PC-3 (cell line): ENCODE results near the gene C2orf78. TPM values are rescaled to one million over a fixed set of nuclear protein-coding genes. Genes with fewer than 3 reads are reported as not detected.
"Not testable (repeated sequence)": the region's sequence is repeated elsewhere in the genome, so short reads cannot be mapped to it uniquely, and the experiment has no call there.

Source experiments
- ATAC-seq: fragments of 200-7000 bp; cut with Tn5 transposase; 2 replicates; pipeline ENCODE4 v1.9.1; 2020; ENCODE audit warnings: mild to moderate bottlenecking, moderate library complexity
- Bru-seq: library from RNA; stranded (reverse); fragments of 400-500 nt; gene quantifications from one replicate; lab custom pipeline; 2021; lab: Mats Ljungman, UMichigan
- BruChase-seq, 2 experiments: library from RNA; stranded (reverse); fragments of 400-500 nt; gene quantifications; one replicate each; lab custom pipeline; 2021; lab: Mats Ljungman, UMichigan
- BruUV-seq: library from RNA; stranded (reverse); fragments of 400-500 nt; replicated peaks from 2 replicates; lab custom pipeline; 2021; lab: Mats Ljungman, UMichigan
- CTCF ChIA-PET: fragments of 300-600 bp; sonication (Branson Sonifier 250); formaldehyde crosslinking; loops from one replicate; lab custom pipeline; 2022; ENCODE audit warnings: antibody characterized with exemption; lab: Charles Lee
- POLR2A ChIA-PET: fragments of 300-600 bp; sonication (Branson Sonifier 250); formaldehyde crosslinking; loops from one replicate; lab custom pipeline; 2022; ENCODE audit warnings: antibody characterized with exemption; ENCODE audit not compliant: unreplicated experiment; lab: Charles Lee
- DNase-seq: peaks from one replicate; pipeline ENCODE4 v3.0.0-alpha.2; 2015
- H2AFZ ChIP-seq: fragments of 300-600 bp; sonication (generic); 2 replicates; pipeline ENCODE4 v1.6.0; 2016; ENCODE audit warnings: antibody characterized with exemption, low read length
- H3F3A ChIP-seq: fragments of 300-600 bp; sonication (generic); one replicate; pipeline ENCODE4 v1.6.0; 2017; ENCODE audit warnings: antibody characterized with exemption, low read length, control low read depth, mild to moderate bottlenecking; ENCODE audit not compliant: unreplicated experiment
- H3K27ac ChIP-seq: fragments of 300-600 bp; sonication (generic); 2 replicates; pipeline ENCODE4 v1.5.1; 2016; ENCODE audit warnings: mild to moderate bottlenecking, low read length
- H3K27me3 ChIP-seq: fragments of 300-600 bp; sonication (generic); 2 replicates; pipeline ENCODE4 v1.6.1; 2016; ENCODE audit warnings: low read length, mixed read lengths
- H3K36me3 ChIP-seq: fragments of 300-600 bp; sonication (generic); 2 replicates; pipeline ENCODE4 v1.6.1; 2016; ENCODE audit warnings: low read depth, mixed run types, low read length, mixed read lengths
- H3K4me1 ChIP-seq: fragments of 300-600 bp; sonication (generic); 2 replicates; pipeline ENCODE4 v1.5.1; 2016; ENCODE audit warnings: low read length; ENCODE audit not compliant: insufficient read depth
- H3K4me2 ChIP-seq: fragments of 300-600 bp; sonication (generic); 2 replicates; pipeline ENCODE4 v1.6.0; 2016; ENCODE audit warnings: low read length
- H3K4me3 ChIP-seq: fragments of 300-600 bp; sonication (generic); 2 replicates; pipeline ENCODE4 v1.5.1; 2016; ENCODE audit warnings: mild to moderate bottlenecking, low read length, mixed read lengths
- H3K79me2 ChIP-seq: fragments of 300-600 bp; sonication (generic); 2 replicates; pipeline ENCODE4 v1.6.1; 2017; ENCODE audit warnings: low read length, mixed read lengths
- H3K9ac ChIP-seq: fragments of 300-600 bp; sonication (generic); 2 replicates; pipeline ENCODE4 v1.6.0; 2016; ENCODE audit warnings: mild to moderate bottlenecking, low read length
- H3K9me2 ChIP-seq: fragments of 300-600 bp; sonication (generic); replicated peaks from 2 replicates; pipeline ENCODE4 v1.6.1; 2016; ENCODE audit warnings: mixed run types, low read length, mixed read lengths
- H3K9me3 ChIP-seq: fragments of 300-600 bp; sonication (generic); 2 replicates; pipeline ENCODE4 v1.6.1; 2016; ENCODE audit warnings: low read length, mixed read lengths
- H4K20me1 ChIP-seq: fragments of 300-600 bp; sonication (generic); 2 replicates; pipeline ENCODE4 v1.6.1; 2016; ENCODE audit warnings: low read length, mixed read lengths
- CTCF ChIP-seq: fragments of 300-600 bp; sonication (generic); conservative IDR thresholded peaks from 2 replicates; pipeline ENCODE4 v1.5.1; 2017; ENCODE audit warnings: antibody characterized with exemption, low read depth, mild to moderate bottlenecking, low read length
- EZH2 ChIP-seq: fragments of 300-600 bp; sonication (generic); IDR thresholded peaks from one replicate; pipeline ENCODE4 v1.6.1; 2017; ENCODE audit warnings: antibody characterized with exemption, mild to moderate bottlenecking, low read length; ENCODE audit not compliant: unreplicated experiment
- EZH2phosphoT487 ChIP-seq: fragments of 300-600 bp; sonication (generic); IDR thresholded peaks from 2 replicates; pipeline ENCODE4 v1.6.1; 2018; ENCODE audit warnings: mild to moderate bottlenecking, antibody characterized with exemption, low read length, borderline replicate concordance
- intact Hi-C: fragments of 100-400 bp; cut with micrococcal nuclease; formaldehyde crosslinking; loops from 2 replicates; pipeline ENCODE4 v1.9.0; 2023
- long read RNA-seq: library from polyadenylated mRNA; unstranded; transcript quantifications from one replicate; pipeline ENCODE4 v2.0.0, GENCODE V29; 2021; ENCODE audit not compliant: unreplicated experiment
- total RNA-seq: library from RNA; depleted of rRNA; stranded (reverse); fragments of >200 nt; gene quantifications from 2 replicates; pipeline ENCODE4 v1.2.3, GENCODE V29; 2014; rRNA removed

The C2orf78 gene
- not detected in 2 replicates for total RNA-seq
- Bru-seq, nascent RNA, result not detected
- BruChase-seq, experiment 1, labeled RNA remaining after a 6-hour chase, result percentile 3 among the genes with signal in this experiment
- BruChase-seq, experiment 2, labeled RNA remaining after a 2-hour chase, result not detected
- long read RNA-seq, result 0 reads

GRCh38 chr2:73783883-73784282, at the start of gene C2orf78:
TSS of gene C2orf78 (plus strand) at chr2:73784183. CDS start at chr2:73784310, 127 bp downstream.
- intact Hi-C loops, H3F3A ChIP-seq, H3K4me2 ChIP-seq, H3K4me3 ChIP-seq, BruUV-seq, H3K4me1 ChIP-seq, DNase-seq, H3K9ac ChIP-seq, ATAC-seq, H4K20me1 ChIP-seq, POLR2A ChIA-PET, H3K9me2 ChIP-seq, CTCF ChIA-PET, H3K9me3 ChIP-seq, H3K36me3 ChIP-seq, H3K27ac ChIP-seq, H3K27me3 ChIP-seq, H3K79me2 ChIP-seq: not testable (repeated sequence)
- peak within 1 kb of the TSS; percentile 79 for H2AFZ ChIP-seq

GRCh38 chr2:73736378-73736777, 47.6 kb upstream of the C2orf78 start:
- Histone ChIP-seq H4K20me1 (no peaks in the 10 kb centered on the region), H3K4me1 (peaks cover 23% of the 10 kb centered on the region), H3K9me2 (no peaks in the 10 kb centered on the region), H3K79me2 (peaks cover 28% of the 10 kb centered on the region), H3K27ac (no peak overlapping the region), H3K4me2 (peak overlapping the region; percentile 85), H3K4me3 (peak overlapping the region; percentile 91), H3K27me3 (no peaks in the 10 kb centered on the region), H3K9ac (peak overlapping the region; percentile 85), H3F3A (no peaks in the 10 kb centered on the region), H3K9me3 (no peaks in the 10 kb centered on the region), H2AFZ (peak overlapping the region; percentile 86), H3K36me3 (peaks cover 20% of the 10 kb centered on the region)
- POLR2A ChIA-PET, result no interaction called here
- intact Hi-C loops, result no loop called here
- BruUV-seq, result no TSS peak
- DNase-seq, result no peak
- CTCF ChIA-PET, result no interaction called here
- ATAC-seq, result peak; percentile 5; the same call in 1 of the 2 replicates
- no peak for TF ChIP-seq EZH2phosphoT487
- no peak for TF ChIP-seq EZH2
- TF ChIP-seq CTCF, result no peak

- peak within 1 kb of the TSS; percentile 86 for H2AFZ ChIP-seq
- peaks cover 13% of the 10 kb centered on the region; the same call in 1 of the 2 replicates for H3K36me3 ChIP-seq
- H3K4me3 ChIP-seq, result peak within 1 kb of the TSS; percentile 91
- H3K9me3 ChIP-seq, result no peaks in the 10 kb centered on the region
- TSS peak; percentile 65 for BruUV-seq
- ATAC-seq, result peak; percentile 97
- TF ChIP-seq CTCF (no peak), EZH2 (no peak), EZH2phosphoT487 (no peak)
- H3K4me2 ChIP-seq, result peak within 1 kb of the TSS; percentile 85
- H3K27me3 ChIP-seq, result no peaks in the 10 kb centered on the region
- intact Hi-C loops, result no loop called here
- ChIA-PET CTCF (interaction anchor here (0.6 kb wide), 1 partner anchor 411 kb away, joined by 3 read pairs; the partner anchor contains the start of gene BOLA3), POLR2A (interaction anchor here (0.7 kb wide), 3 partner anchors 44 to 1972 kb away, joined by 3 to 4 read pairs (median 4); no protein-coding TSS in a partner anchor)
- no peaks in the 10 kb centered on the region for H3F3A ChIP-seq
- peak; percentile 97 for DNase-seq
- H3K27ac ChIP-seq, result peak within 1 kb of the TSS; percentile 18; the same call in 1 of the 2 replicates
- H3K9me2 ChIP-seq, result no peaks in the 10 kb centered on the region
- H3K79me2 ChIP-seq, result peaks cover 28% of the 10 kb centered on the region
- no peaks in the 10 kb centered on the region for H4K20me1 ChIP-seq
- peaks cover 23% of the 10 kb centered on the region for H3K4me1 ChIP-seq
- H3K9ac ChIP-seq, result peak within 1 kb of the TSS; percentile 85
These were observed 46.9 kb upstream of the C2orf78 start, which contains the start of gene TPRKB for GRCh38 chr2:73736855-73737779. TSS of gene TPRKB (minus strand) at chr2:73737345. CDS start at chr2:73734569, 2,776 bp downstream.
